ENCODE data around the gene KIF26A.

DNA sequence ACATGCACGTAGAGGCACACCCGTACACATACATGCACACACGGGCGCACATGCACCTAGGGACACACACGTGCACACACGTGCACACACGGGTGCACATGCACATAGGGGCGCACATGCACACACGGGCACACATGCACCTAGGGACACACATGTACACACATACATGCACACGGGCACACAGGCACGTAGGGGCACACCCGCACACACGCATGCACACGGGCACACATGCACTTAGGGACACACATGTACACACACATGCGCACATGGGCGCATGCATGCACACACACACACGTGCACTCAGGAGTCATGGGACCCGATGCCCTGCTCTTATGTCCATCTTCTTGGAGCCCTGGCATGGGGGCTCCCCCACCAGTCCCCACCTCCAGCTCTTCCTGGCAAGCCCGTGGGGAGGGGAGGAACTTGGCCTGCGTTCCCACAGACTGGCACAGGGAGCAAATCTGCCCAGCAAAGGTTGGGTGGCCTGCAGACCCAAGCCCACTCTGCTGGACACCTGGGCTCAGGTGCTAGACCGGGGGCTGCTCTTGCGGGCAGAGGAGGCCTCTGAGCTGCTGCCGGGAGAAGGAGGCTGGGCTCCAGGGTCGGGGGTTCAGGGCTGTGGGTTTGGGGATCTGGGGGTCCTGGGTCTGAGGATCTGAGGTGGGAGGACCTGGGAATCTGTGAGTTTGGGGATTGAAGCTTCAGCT lies 51.4 kb downstream of the KIF26A start:
- TF ChIP-seq, protein P1, sequence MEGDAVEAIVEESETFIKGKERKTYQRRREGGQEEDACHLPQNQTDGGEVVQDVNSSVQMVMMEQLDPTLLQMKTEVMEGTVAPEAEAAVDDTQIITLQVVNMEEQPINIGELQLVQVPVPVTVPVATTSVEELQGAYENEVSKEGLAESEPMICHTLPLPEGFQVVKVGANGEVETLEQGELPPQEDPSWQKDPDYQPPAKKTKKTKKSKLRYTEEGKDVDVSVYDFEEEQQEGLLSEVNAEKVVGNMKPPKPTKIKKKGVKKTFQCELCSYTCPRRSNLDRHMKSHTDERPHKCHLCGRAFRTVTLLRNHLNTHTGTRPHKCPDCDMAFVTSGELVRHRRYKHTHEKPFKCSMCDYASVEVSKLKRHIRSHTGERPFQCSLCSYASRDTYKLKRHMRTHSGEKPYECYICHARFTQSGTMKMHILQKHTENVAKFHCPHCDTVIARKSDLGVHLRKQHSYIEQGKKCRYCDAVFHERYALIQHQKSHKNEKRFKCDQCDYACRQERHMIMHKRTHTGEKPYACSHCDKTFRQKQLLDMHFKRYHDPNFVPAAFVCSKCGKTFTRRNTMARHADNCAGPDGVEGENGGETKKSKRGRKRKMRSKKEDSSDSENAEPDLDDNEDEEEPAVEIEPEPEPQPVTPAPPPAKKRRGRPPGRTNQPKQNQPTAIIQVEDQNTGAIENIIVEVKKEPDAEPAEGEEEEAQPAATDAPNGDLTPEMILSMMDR (conservative IDR thresholded peaks at IDR 0.05; ENCODE audit: low read depth, low read length) = no peak
- TF ChIP-seq POLR2A (IDR thresholded peaks at IDR 0.05; ENCODE audit: low read depth, low read length) (no peak), FOS (IDR thresholded peaks at IDR 0.05; ENCODE audit: low read depth, low read length) (no peak), RAD21 (IDR thresholded peaks at IDR 0.05; ENCODE audit: low read length) (no peak), BHLHE40 (IDR thresholded peaks at IDR 0.05; ENCODE audit: low read depth, low read length) (no peak), RFX5 (IDR thresholded peaks at IDR 0.05; ENCODE audit: low read depth, low read length) (no peak), CHD1 (IDR thresholded peaks at IDR 0.05; ENCODE audit: low read depth, low read length) (no peak), RCOR1 (IDR thresholded peaks at IDR 0.05; ENCODE audit: insufficient replicate concordance, low read length) (no peak), MAZ (IDR thresholded peaks at IDR 0.05; ENCODE audit: borderline replicate concordance, low read depth, low read length) (no peak)
- TF ChIP-seq, protein P2, sequence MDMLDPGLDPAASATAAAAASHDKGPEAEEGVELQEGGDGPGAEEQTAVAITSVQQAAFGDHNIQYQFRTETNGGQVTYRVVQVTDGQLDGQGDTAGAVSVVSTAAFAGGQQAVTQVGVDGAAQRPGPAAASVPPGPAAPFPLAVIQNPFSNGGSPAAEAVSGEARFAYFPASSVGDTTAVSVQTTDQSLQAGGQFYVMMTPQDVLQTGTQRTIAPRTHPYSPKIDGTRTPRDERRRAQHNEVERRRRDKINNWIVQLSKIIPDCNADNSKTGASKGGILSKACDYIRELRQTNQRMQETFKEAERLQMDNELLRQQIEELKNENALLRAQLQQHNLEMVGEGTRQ (IDR thresholded peaks at IDR 0.05; ENCODE audit: low read depth, low read length) = no peak

Measured in IMR-90 (cell line).